Retina (tissue), 1 donor: ENCODE data around the gene PKIB.

Experiments used
- DNase-seq: peaks from one replicate; pipeline ENCODE4 v3.0.0-alpha.2; 2016

Gene PKIB

DNA sequence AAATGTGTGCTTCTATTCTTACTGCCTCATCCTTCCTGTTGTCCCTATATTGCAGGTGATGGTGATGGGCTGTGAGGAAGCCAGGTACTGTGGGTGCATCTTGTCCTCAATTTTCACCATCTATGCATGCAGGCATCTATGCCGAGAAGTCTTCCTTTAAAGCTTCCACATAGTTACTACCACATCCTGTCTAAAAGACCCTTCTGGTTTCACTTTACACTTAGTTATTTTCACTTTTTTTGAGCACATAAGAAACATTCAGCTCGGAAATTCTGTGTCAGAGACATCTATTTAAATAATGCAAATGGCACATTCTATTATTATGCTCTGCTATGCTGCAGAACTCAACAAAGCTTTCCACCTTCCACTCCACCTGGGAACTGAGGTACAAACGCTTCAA lies 141.1 kb downstream of the PKIB start:
- DNase-seq = no peak

DNA sequence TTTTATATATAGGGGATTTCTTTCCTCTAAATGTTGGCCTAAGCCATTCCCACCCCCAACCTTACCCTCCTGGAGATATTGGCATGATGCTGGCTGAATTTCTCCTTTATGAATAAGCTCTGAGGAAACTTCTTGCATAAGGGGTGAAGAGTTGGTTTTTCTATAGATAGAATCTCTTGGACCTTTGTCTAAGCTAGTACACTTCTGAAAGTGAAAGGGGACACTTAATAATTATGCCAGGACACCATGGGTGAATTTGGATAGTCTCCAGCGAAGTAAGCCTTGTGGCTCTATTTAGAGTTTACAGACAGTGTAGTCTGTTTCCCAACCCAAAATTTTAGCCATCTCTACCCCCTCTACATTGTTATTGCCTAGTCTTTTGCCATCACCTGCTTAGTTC lies 142.3 kb downstream of the PKIB start:
- DNase-seq = no peak

- no peak for DNase-seq
Observed at GRCh38 chr6:122753000-122753687, 142.9 kb downstream of the PKIB start.

GRCh38 chr6:122753688-122754056 lies 143.5 kb downstream of the PKIB start:
- no peak for DNase-seq

DNA sequence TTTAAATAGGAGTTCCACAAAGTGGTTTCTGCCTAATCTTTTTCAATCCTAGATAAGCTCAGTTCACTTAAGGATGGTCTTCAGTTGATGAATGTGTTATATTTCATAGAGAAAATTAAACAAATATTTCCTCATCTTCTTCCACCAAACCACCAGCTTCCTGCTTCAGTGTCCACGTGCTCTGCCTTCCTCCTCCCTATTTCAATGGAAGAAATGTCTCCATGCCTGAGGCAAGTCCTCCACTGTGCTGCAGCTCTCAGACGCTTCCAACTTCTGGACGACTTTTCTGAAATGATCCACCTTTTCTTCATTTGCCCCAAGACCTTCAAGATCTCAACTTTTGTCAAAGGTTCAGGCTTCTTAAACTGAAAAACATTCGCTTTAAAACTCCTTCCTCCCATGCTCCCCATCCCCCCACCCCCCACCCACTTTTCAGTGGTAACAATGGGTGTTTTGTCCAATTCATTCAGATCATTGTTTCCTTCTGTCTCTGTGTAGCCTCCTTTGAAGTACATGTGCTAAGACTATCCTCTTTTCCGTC lies 144.1 kb downstream of the PKIB start:
- DNase-seq = no peak

DNA sequence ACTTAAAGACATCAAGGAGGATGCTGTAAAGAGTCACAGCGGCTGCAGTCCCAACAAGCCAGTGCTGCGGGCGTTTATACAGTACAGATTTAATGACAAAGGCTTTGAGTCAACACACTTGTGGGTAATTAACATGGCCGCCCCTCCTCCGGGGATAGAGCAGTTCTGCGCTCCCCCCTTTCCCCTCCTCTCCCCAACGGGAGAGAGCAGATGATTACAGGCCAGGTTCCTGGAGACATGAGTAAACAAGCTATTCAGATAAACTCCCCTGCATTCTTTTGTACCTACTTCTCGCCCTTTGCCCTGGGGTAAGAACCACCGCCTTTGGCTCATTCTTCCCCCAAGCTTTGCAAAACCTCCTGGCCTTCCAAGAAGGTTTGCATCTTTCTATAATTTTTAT lies 145.7 kb downstream of the PKIB start:
- DNase-seq = no peak

GRCh38 chr6:122758927-122759334 lies 148.7 kb downstream of the PKIB start:
- DNase-seq = no peak

DNA sequence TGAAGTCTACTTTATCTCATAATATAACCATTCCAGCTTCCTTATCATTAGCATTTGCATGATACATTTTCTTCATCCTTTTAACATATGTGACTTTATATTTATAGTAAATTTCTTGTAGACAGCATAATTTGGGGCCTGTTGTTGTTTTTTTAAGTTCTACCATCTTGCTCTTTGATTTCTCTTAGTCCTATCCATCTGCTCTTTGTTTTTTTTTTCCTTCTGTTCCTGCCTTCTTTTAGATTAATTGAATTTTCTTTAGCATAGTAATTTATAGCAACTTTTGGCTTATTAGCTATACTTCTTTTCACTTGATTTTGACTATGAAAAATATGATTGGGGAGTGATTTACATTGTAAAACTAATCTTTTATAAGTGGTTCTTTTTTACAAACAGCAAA lies 150.1 kb downstream of the PKIB start:
- DNase-seq = no peak

DNA sequence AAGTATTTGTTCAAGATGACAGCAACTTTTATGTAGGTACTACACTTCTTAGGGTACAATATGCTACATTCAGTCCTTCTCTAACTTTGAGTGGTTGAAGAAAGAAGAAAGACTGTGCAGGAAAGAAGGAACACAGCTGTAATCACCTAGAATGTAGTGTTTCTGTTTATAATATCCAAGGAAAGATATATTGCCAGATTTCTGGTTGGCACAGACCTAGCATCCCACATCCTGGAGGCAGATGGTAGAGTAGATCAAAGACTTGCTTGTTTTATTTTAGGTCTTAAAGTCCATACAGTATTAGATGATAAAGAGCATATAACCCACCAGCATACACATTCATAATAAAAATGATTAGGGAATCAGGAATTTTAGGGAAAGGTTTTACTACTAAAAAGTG lies 156.1 kb downstream of the PKIB start:
- DNase-seq = no peak

DNA sequence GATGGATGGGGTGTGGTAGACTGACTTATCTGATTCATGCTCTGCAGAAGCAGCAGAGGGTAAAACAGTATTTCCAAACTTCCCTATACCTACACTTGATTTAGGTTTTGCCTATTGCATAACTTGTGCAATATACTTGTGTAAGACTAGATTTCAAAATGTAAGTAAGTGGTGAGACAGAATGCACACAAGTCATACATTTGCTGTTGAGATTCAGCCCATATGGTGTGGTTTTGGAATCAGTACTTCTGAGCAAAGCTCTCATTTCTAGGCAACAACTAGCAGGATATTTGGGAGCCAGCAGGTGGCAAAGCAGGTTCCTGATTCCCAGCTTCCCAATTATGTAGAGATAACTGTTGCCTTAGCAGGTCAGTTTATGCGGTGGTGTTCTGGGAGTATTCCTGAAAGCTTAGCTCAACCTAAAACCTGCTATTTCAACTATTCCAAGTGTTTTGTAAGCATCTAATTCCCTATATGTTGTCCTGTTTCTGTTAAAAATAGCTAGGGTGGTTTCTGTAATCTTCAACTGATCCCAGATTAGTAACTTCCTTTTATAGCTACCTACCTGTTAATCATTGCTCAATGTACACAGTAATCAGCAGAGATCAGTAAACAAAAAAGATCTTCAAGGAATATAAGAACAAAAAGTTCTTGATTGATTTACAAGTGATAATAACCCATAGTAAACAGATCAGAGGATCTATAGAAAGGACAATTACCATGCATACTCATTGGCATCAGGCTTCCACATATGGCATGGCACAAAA lies 160.8 kb downstream of the PKIB start:
- DNase-seq = no peak

GRCh38 chr6:122772724-122773415 lies 162.7 kb downstream of the PKIB start:
- DNase-seq = no peak
